SIG-M5 (cell line): ENCODE results near the gene SAXO2.
"Not testable (repeated sequence)": the region's sequence is repeated elsewhere in the genome, so short reads cannot be mapped to it uniquely, and the experiment has no call there.

Experiments used
- DNase-seq: peaks from one replicate; lab custom pipeline; 2025; lab: John Stamatoyannopoulos, UW

The SAXO2 gene

GRCh38 chr15:82313951-82314768 lies 51.5 kb downstream of the SAXO2 start:
- DNase-seq, result not testable (repeated sequence)

- DNase-seq, result no peak
These were observed 52.3 kb downstream of the SAXO2 start for GRCh38 chr15:82314769-82315518.

- no peak for DNase-seq
These were observed 53.1 kb downstream of the SAXO2 start for GRCh38 chr15:82315519-82316246.

GRCh38 chr15:82316247-82317090 lies 53.9 kb downstream of the SAXO2 start:
- DNase-seq, result not testable (repeated sequence)

- no peak for DNase-seq
These were observed 54.5 kb downstream of the SAXO2 start for GRCh38 chr15:82317091-82317489.

- not testable (repeated sequence) for DNase-seq
These were observed 54.9 kb downstream of the SAXO2 start for GRCh38 chr15:82317516-82317915.

- not testable (repeated sequence) for DNase-seq
These were observed 55.7 kb downstream of the SAXO2 start for GRCh38 chr15:82318281-82318680.

GRCh38 chr15:82319522-82320278 lies 57.1 kb downstream of the SAXO2 start:
- DNase-seq, result not testable (repeated sequence)

- DNase-seq, result not testable (repeated sequence)
These were observed 58.2 kb downstream of the SAXO2 start for GRCh38 chr15:82320861-82321260.

GRCh38 chr15:82322488-82322887 lies 59.9 kb downstream of the SAXO2 start:
- not testable (repeated sequence) for DNase-seq

GRCh38 chr15:82324831-82325230 lies 62.2 kb downstream of the SAXO2 start:
- DNase-seq, result not testable (repeated sequence)

GRCh38 chr15:82325646-82326045 lies 63.0 kb downstream of the SAXO2 start:
- not testable (repeated sequence) for DNase-seq

GRCh38 chr15:82326896-82327295 lies 64.3 kb downstream of the SAXO2 start:
- DNase-seq, result not testable (repeated sequence)

- not testable (repeated sequence) for DNase-seq
These were observed 64.8 kb downstream of the SAXO2 start for GRCh38 chr15:82327372-82327771.

GRCh38 chr15:82329039-82329438 lies 66.4 kb downstream of the SAXO2 start:
- not testable (repeated sequence) for DNase-seq

GRCh38 chr15:82330921-82331320 lies 68.3 kb downstream of the SAXO2 start:
- not testable (repeated sequence) for DNase-seq

GRCh38 chr15:82331576-82332304 lies 69.1 kb downstream of the SAXO2 start:
- not testable (repeated sequence) for DNase-seq

GRCh38 chr15:82332711-82333602 lies 70.3 kb downstream of the SAXO2 start:
- DNase-seq, result not testable (repeated sequence)
